Lower leg skin (tissue), 3 donors: ENCODE data around the gene RBM6.
"Not testable (repeated sequence)": the region's sequence is repeated elsewhere in the genome, so short reads cannot be mapped to it uniquely, and the experiment has no call there.

Experiments used
- POLR2A ChIP-seq, 2 donors: fragments of 450-650 bp; IDR thresholded peaks; one replicate each; pipeline ENCODE4 v1.6.1; 2016 to 2017; ENCODE audit warnings: antibody characterized with exemption in 2 of 2, mild to moderate bottlenecking in 1 of 2, moderate library complexity in 1 of 2
- TF ChIP-seq, protein P1 (sequence below), 3 donors: fragments of 450-650 bp; IDR thresholded peaks; one replicate each; pipeline ENCODE4 v1.5.1; 2016; ENCODE audit warnings: antibody characterized with exemption in 3 of 3, mild to moderate bottlenecking in 3 of 3, moderate library complexity in 2 of 3

DNA sequence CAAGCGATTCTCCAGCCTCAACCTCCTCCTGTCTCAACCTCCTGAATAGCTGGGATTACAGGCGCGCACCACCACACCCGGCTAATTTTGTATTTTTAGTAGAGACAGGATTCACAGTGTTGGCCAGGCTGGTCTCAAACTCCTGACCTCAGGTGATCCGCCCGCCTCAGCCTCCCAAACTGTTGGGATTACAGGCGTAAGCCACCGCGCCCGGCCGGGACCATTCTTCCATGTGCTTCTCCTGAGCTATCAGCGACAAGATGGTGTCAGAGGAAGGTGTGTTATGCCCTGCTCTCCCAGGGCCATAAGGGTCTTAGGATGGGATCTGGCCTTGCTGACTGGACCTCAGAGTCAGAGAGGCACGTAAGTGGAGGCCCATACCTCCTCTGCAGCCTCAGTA, 35.5 kb upstream of the RBM6 start:
- TF ChIP-seq, protein P1, sequence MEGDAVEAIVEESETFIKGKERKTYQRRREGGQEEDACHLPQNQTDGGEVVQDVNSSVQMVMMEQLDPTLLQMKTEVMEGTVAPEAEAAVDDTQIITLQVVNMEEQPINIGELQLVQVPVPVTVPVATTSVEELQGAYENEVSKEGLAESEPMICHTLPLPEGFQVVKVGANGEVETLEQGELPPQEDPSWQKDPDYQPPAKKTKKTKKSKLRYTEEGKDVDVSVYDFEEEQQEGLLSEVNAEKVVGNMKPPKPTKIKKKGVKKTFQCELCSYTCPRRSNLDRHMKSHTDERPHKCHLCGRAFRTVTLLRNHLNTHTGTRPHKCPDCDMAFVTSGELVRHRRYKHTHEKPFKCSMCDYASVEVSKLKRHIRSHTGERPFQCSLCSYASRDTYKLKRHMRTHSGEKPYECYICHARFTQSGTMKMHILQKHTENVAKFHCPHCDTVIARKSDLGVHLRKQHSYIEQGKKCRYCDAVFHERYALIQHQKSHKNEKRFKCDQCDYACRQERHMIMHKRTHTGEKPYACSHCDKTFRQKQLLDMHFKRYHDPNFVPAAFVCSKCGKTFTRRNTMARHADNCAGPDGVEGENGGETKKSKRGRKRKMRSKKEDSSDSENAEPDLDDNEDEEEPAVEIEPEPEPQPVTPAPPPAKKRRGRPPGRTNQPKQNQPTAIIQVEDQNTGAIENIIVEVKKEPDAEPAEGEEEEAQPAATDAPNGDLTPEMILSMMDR (IDR thresholded peaks at IDR 0.05) = not testable (repeated sequence)
- not testable (repeated sequence) for TF ChIP-seq POLR2A (IDR thresholded peaks at IDR 0.05)
